IMR-90 (cell line): ENCODE data around the gene RGS4. TPM values are rescaled to one million over a fixed set of nuclear protein-coding genes. Genes with fewer than 3 reads are reported as not detected.

Experiments
- ATAC-seq: fragments of 200-7000 bp; cut with Tn5 transposase; 2 replicates; pipeline ENCODE4 v1.9.1; 2020; ENCODE audit warnings: low read depth, mild to moderate bottlenecking, moderate library complexity
- BruUV-seq: library from RNA; stranded (reverse); fragments of 400-500 nt; replicated peaks from 2 replicates; lab custom pipeline; 2021; lab: Mats Ljungman, UMichigan
- CTCF ChIA-PET: fragments of 300-600 bp; formaldehyde crosslinking; extraction: SDS; loops from one replicate; lab custom pipeline; 2021; ENCODE audit warnings: antibody characterized with exemption; lab: Yijun Ruan, JAX
- POLR2A ChIA-PET: fragments of 300-600 bp; sonication (Branson Sonifier 250); formaldehyde crosslinking; loops from one replicate; lab custom pipeline; 2022; ENCODE audit warnings: antibody characterized with exemption; ENCODE audit not compliant: unreplicated experiment; lab: Charles Lee
- DNase-seq: peaks from one replicate; pipeline ENCODE4 v3.0.0; 2013
- H2AFZ ChIP-seq: replicated peaks from 2 replicates; pipeline ENCODE3; 2013; ENCODE audit warnings: low read length, mild to moderate bottlenecking; ENCODE audit not compliant: poor library complexity
- H2AK5ac ChIP-seq: 2 replicates; pipeline ENCODE4 v1.6.1; 2013; ENCODE audit warnings: low read depth, low read length, inconsistent platforms
- H2AK9ac ChIP-seq: replicated peaks from 2 replicates; pipeline ENCODE3; 2013; ENCODE audit warnings: mild to moderate bottlenecking, low read depth, low read length, moderate library complexity; ENCODE audit not compliant: poor library complexity
- H2BK120ac ChIP-seq: 2 replicates; pipeline ENCODE4 v1.6.1; 2013; ENCODE audit warnings: low read depth, low read length, inconsistent platforms
- H2BK15ac ChIP-seq: 3 replicates; pipeline ENCODE4 v1.6.1; 2013; ENCODE audit warnings: low read depth, low read length, inconsistent platforms
- H2BK20ac ChIP-seq: 2 replicates; pipeline ENCODE4 v1.6.1; 2013; ENCODE audit warnings: low read depth, mild to moderate bottlenecking, inconsistent platforms, low read length, moderate library complexity
- H2BK5ac ChIP-seq: 2 replicates; pipeline ENCODE4 v1.6.1; 2013; ENCODE audit warnings: mild to moderate bottlenecking, low read depth, low read length, inconsistent platforms; ENCODE audit not compliant: poor library complexity, severe bottlenecking
- H3K14ac ChIP-seq: replicated peaks from 2 replicates; pipeline ENCODE4 v1.6.1; 2013; ENCODE audit warnings: low read depth, low read length, inconsistent platforms
- H3K18ac ChIP-seq: 2 replicates; pipeline ENCODE4 v1.6.1; 2013; ENCODE audit warnings: low read depth, low read length, control low read depth
- H3K23ac ChIP-seq: 2 replicates; pipeline ENCODE4 v1.6.1; 2013; ENCODE audit warnings: low read depth, low read length, inconsistent platforms
- H3K27ac ChIP-seq: 2 replicates; pipeline ENCODE4 v1.5.1; 2013; ENCODE audit warnings: mild to moderate bottlenecking, control low read depth, low read length; ENCODE audit not compliant: insufficient read depth
- H3K27me3 ChIP-seq: 2 replicates; pipeline ENCODE4 v1.6.1; 2013; ENCODE audit warnings: low read length; ENCODE audit not compliant: control insufficient read depth, insufficient read depth
- H3K36me3 ChIP-seq: 2 replicates; pipeline ENCODE4 v1.6.1; 2013; ENCODE audit warnings: low read length, mixed read lengths; ENCODE audit not compliant: control insufficient read depth, insufficient read depth
- H3K4ac ChIP-seq: 2 replicates; pipeline ENCODE4 v1.6.1; 2013; ENCODE audit warnings: low read depth, low read length, inconsistent platforms
- H3K4me1 ChIP-seq: 2 replicates; pipeline ENCODE4 v1.6.1; 2013; ENCODE audit warnings: low read length, mixed read lengths; ENCODE audit not compliant: control insufficient read depth, insufficient read depth
- H3K4me2 ChIP-seq: 2 replicates; pipeline ENCODE4 v1.6.1; 2013; ENCODE audit warnings: low read depth, mild to moderate bottlenecking, control low read depth, low read length, moderate library complexity
- H3K4me3 ChIP-seq: 2 replicates; pipeline ENCODE4 v1.5.1; 2013; ENCODE audit warnings: low read depth, mild to moderate bottlenecking, control low read depth, low read length, moderate library complexity; ENCODE audit not compliant: insufficient read depth
- H3K56ac ChIP-seq: 2 replicates; pipeline ENCODE4 v1.6.1; 2013; ENCODE audit warnings: low read length, inconsistent platforms; ENCODE audit not compliant: insufficient read depth; ENCODE audit errors: extremely low read depth
- H3K79me1 ChIP-seq, 2 experiments: 2 replicates each; pipeline ENCODE4 v1.6.1; 2013; ENCODE audit warnings: low read length in 2 of 2, inconsistent platforms in 1 of 2, low read depth in 1 of 2
- H3K9ac ChIP-seq: 2 replicates; pipeline ENCODE4 v1.6.1; 2013; ENCODE audit warnings: low read depth, low read length, control low read depth
- H3K9me1 ChIP-seq: 2 replicates; pipeline ENCODE4 v1.6.1; 2013; ENCODE audit warnings: low read length, inconsistent platforms; ENCODE audit not compliant: insufficient read depth
- H3K9me3 ChIP-seq: 2 replicates; pipeline ENCODE4 v1.6.1; 2013; ENCODE audit warnings: low read length; ENCODE audit not compliant: control insufficient read depth, insufficient read depth
- H4K20me1 ChIP-seq: 2 replicates; pipeline ENCODE4 v1.6.1; 2013; ENCODE audit warnings: low read length, inconsistent platforms; ENCODE audit not compliant: insufficient read depth
- H4K5ac ChIP-seq: 2 replicates; pipeline ENCODE4 v1.6.1; 2013; ENCODE audit warnings: mild to moderate bottlenecking, low read depth, low read length, control low read depth
- H4K8ac ChIP-seq, 2 experiments: 2 replicates each; pipeline ENCODE4 v1.6.1; 2013; ENCODE audit warnings: low read depth in 2 of 2, low read length in 2 of 2, control low read depth in 1 of 2, inconsistent platforms in 1 of 2
- H4K91ac ChIP-seq: 2 replicates; pipeline ENCODE4 v1.6.1; 2013; ENCODE audit warnings: low read depth, low read length, inconsistent platforms; ENCODE audit not compliant: insufficient read depth
- BHLHE40 ChIP-seq: fragments of 150-350 bp; IDR thresholded peaks from 2 replicates; pipeline ENCODE4 v1.6.1; 2016; ENCODE audit warnings: mild to moderate bottlenecking, low read depth, low read length
- CEBPB ChIP-seq: IDR thresholded peaks from 2 replicates; pipeline ENCODE4 v1.6.1; 2012; ENCODE audit warnings: low read depth, low read length, improper control_type of control experiment
- FOS ChIP-seq: fragments of 150-350 bp; IDR thresholded peaks from 2 replicates; pipeline ENCODE4 v1.6.1; 2016; ENCODE audit warnings: low read depth, low read length
- MAFK ChIP-seq: IDR thresholded peaks from 2 replicates; pipeline ENCODE4 v1.6.1; 2012; ENCODE audit warnings: low read depth, low read length, improper control_type of control experiment
- MXI1 ChIP-seq: IDR thresholded peaks from 2 replicates; pipeline ENCODE4 v1.6.1; 2012; ENCODE audit warnings: low read depth, mild to moderate bottlenecking, low read length, moderate library complexity, borderline replicate concordance
- POLR2A ChIP-seq: IDR thresholded peaks from 2 replicates; pipeline ENCODE4 v1.6.1; 2012; ENCODE audit warnings: mild to moderate bottlenecking, low read depth, low read length
- WGBS, 2 experiments: methylation state at CpG; one replicate each; pipeline versions ENCODE4 v1.1.5 to v1.1.7; 2013; ENCODE audit warnings: missing lambda C conversion rate in 2 of 2; ENCODE audit not compliant: insufficient read length in 1 of 2; ENCODE audit errors: extremely low coverage in 2 of 2; 5-methylcytosine and 5-hydroxymethylcytosine counted together
- dilution Hi-C: fragments of 300-500 bp; cut with HindIII; formaldehyde crosslinking; loops from one replicate; pipeline ENCODE4 v1.14.3; 2018; ENCODE audit warnings: low sequenced_read_pairs; ENCODE audit not compliant: unreplicated experiment
- in situ Hi-C: fragments of 300-500 bp; cut with MboI; formaldehyde crosslinking; loops from 3 replicates; pipeline ENCODE4 v1.14.3; 2019; ENCODE audit warnings: low sequenced_read_pairs, inconsistent platforms, mixed read lengths
- intact Hi-C: fragments of 100-400 bp; cut with micrococcal nuclease; formaldehyde crosslinking; loops from 2 replicates; pipeline ENCODE4 v1.10.0; 2022
- polyA plus RNA-seq, 3 experiments: library from polyadenylated mRNA; depleted of rRNA; stranded (reverse); fragments of >200 nt; gene quantifications; 2 replicates each; pipeline ENCODE4 v1.2.3, GENCODE V29; 2012; ENCODE audit warnings: low replicate concordance in 1 of 3
- total RNA-seq: library from RNA; depleted of rRNA; stranded (reverse); fragments of >200 nt; gene quantifications from 2 replicates; pipeline ENCODE4 v1.2.3, GENCODE V29; 2012
- TF ChIP-seq, protein P1 (sequence below): fragments of 150-350 bp; IDR thresholded peaks from 2 replicates; pipeline ENCODE4 v1.6.1; 2016; ENCODE audit warnings: low read depth, mild to moderate bottlenecking, low read length, moderate library complexity, borderline replicate concordance
- TF ChIP-seq, protein P2 (sequence below): conservative IDR thresholded peaks from 2 replicates; pipeline ENCODE4 v1.5.1; 2012; ENCODE audit warnings: mild to moderate bottlenecking, low read depth, low read length, improper control_type of control experiment

The RGS4 gene
- total and polyA plus RNA-seq, 2 of the 4 experiments (the other 2 are of a cell fraction), result 202 to 538 TPM

DNA sequence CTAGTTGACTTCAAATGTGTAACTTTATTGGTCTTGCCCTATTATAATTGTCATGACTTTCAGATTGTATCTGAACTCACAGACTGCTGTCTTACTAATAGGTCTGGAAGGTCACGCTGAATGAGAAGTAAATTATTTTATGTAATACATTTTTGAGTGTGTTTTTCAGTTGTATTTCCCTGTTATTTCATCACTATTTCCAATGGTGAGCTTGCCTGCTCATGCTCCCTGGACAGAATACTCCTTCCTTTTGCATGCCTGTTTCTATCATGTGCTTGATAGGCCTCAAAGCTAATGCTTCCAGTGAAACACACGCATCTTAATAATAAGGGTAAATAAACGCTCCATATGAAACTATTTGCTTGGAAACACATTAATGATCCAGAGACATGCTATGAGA lies 7.3 kb downstream of the RGS4 start:
- H3K27me3 ChIP-seq, result no peaks in the 10 kb centered on the region

More for the DNA sequence above, 7.3 kb downstream of the RGS4 start:
- no peak overlapping the region for H2BK5ac ChIP-seq
- ATAC-seq (no peak), DNase-seq (peak; percentile 31)
- H3K23ac ChIP-seq, result no peak overlapping the region
- no peak overlapping the region for H3K9ac ChIP-seq
- no peak overlapping the region for H3K18ac ChIP-seq
- H2AK9ac ChIP-seq, result no peak overlapping the region
- no peak overlapping the region for H2BK15ac ChIP-seq
- no peak overlapping the region for H2BK120ac ChIP-seq
- TF ChIP-seq FOS (no peak), POLR2A (no peak; the same call in 1 of the 2 replicates), MXI1 (no peak), MAFK (no peak), CEBPB (0 out of 2 replicates have a peak, but pooled peaks have one; percentile 15), BHLHE40 (no peak)
- TF ChIP-seq, protein P1, sequence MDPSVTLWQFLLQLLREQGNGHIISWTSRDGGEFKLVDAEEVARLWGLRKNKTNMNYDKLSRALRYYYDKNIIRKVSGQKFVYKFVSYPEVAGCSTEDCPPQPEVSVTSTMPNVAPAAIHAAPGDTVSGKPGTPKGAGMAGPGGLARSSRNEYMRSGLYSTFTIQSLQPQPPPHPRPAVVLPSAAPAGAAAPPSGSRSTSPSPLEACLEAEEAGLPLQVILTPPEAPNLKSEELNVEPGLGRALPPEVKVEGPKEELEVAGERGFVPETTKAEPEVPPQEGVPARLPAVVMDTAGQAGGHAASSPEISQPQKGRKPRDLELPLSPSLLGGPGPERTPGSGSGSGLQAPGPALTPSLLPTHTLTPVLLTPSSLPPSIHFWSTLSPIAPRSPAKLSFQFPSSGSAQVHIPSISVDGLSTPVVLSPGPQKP, result no peak
- TF ChIP-seq, protein P2, sequence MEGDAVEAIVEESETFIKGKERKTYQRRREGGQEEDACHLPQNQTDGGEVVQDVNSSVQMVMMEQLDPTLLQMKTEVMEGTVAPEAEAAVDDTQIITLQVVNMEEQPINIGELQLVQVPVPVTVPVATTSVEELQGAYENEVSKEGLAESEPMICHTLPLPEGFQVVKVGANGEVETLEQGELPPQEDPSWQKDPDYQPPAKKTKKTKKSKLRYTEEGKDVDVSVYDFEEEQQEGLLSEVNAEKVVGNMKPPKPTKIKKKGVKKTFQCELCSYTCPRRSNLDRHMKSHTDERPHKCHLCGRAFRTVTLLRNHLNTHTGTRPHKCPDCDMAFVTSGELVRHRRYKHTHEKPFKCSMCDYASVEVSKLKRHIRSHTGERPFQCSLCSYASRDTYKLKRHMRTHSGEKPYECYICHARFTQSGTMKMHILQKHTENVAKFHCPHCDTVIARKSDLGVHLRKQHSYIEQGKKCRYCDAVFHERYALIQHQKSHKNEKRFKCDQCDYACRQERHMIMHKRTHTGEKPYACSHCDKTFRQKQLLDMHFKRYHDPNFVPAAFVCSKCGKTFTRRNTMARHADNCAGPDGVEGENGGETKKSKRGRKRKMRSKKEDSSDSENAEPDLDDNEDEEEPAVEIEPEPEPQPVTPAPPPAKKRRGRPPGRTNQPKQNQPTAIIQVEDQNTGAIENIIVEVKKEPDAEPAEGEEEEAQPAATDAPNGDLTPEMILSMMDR, result no peak
- dilution Hi-C loops (no loop called here), intact Hi-C loops (no loop called here), in situ Hi-C loops (no loop called here)
- no CpG with 5 or more reads among the region's 3 CpGs for WGBS, 2 experiments
- H3K9me3 ChIP-seq, result no peaks in the 10 kb centered on the region
- ChIA-PET POLR2A (no interaction called here), CTCF (interaction anchor here (0.5 to 1.0 kb wide), 2 partner anchors 14 to 41 kb away, joined by 3 to 6 read pairs; no protein-coding TSS in a partner anchor)
- no peak overlapping the region for H3K14ac ChIP-seq
- no peaks in the 10 kb centered on the region; the same call in 1 of the 2 replicates for H3K36me3 ChIP-seq
- H4K91ac ChIP-seq, result no peak overlapping the region
- no peaks in the 10 kb centered on the region for H3K9me1 ChIP-seq
- H2BK20ac ChIP-seq, result no peak overlapping the region
- no peak overlapping the region for H2AK5ac ChIP-seq
- no TSS peak for BruUV-seq
- no peak overlapping the region for H3K27ac ChIP-seq
- H3K79me1 ChIP-seq, result peaks cover 0 to 2% of the 10 kb centered on the region in 2 experiments; a peak in 1 of 4 replicates
- H2AFZ ChIP-seq, result no peak overlapping the region
- no peak overlapping the region for H3K4ac ChIP-seq
- H4K8ac ChIP-seq, result no peak overlapping the region
- H3K56ac ChIP-seq, result no peak overlapping the region
- no peak overlapping the region for H3K4me2 ChIP-seq
- H3K4me1 ChIP-seq, result no peaks in the 10 kb centered on the region
- H3K4me3 ChIP-seq, result no peak overlapping the region
- no peaks in the 10 kb centered on the region for H4K20me1 ChIP-seq
- no peak overlapping the region for H4K5ac ChIP-seq
